IPS-NIHi7 (cell line): ENCODE measurements around the gene USP24.

Experiments
- DNase-seq: peaks from one replicate; pipeline ENCODE4 v3.0.0; 2012; ENCODE audit warnings: mixed read lengths; ENCODE audit errors: extremely low spot score

Gene USP24

DNA sequence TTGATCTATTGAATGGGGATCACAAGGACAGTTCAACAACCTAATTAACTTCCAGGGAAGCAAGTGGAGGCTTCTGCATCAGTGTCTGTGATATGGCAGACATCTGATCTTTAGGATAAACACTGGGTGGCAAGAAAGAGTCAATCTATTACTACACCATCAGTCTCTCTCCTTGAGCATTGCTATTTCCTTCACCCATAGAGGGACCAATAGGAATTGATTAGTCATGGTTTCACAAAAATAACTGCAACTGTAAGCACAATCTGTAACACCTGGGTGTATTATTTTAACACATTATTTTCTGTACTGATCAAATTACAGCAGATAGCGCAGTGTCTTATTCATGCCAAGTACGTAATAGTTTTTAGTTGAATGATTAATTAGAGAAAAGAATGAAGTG, 50.3 kb downstream of the USP24 start:
- DNase-seq: no peak

DNA sequence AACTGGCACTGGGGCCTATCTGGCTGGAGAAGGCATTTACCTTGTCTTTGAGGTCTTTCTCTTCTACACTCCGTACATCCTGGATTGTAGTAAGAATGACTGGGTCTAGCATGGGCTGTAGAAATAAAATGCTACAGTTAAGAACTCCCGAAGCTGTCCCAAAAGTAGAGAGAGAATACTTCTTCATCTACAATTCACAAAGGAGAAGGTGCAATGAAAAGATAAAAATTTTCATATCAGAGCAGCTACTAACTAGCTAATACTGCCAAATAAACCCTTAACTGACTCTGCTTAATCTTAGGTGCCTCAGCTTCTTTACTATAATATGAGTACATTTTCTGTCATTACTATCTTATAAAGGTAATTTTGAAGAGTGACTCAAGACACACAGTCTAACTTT, 55.6 kb downstream of the USP24 start:
- no peak for DNase-seq

DNA sequence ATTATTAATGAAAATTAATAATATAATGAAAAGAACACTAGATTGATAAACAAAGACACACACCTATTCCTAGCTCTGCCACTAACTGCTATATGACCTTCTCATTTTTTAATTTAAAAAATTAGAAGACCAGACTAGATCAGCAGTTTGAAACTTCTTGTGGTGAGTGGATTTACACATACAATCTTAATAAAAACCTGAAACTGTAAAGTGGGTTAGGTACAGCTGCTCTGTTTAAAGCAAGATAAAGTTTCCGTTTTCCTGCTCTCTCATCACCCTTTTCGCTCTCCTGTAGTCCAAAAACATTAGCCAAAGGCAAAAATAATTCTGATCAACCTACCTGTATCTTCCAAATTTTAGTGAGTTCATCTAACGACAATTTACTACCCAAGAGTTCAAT, 58.6 kb downstream of the USP24 start:
- DNase-seq: no peak

DNA sequence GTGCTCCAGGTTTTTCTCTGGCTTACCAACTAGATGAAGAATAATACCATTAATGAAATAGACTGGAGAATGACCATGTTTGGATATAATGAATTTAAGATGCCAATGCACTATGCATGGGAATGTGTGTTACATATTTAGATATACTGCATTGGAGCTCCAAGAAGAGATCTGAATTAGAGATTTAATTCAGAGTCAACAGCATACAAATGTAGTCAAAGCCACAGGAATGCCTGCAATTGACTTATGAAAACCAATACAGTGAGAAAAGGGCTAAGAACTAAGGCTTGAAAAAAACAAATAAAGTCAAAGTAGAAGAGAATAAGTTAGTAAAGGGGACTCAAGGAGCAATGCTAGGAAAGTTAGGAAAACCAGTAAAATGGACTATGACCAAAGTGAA, 59.1 kb downstream of the USP24 start:
- DNase-seq: no peak

DNA sequence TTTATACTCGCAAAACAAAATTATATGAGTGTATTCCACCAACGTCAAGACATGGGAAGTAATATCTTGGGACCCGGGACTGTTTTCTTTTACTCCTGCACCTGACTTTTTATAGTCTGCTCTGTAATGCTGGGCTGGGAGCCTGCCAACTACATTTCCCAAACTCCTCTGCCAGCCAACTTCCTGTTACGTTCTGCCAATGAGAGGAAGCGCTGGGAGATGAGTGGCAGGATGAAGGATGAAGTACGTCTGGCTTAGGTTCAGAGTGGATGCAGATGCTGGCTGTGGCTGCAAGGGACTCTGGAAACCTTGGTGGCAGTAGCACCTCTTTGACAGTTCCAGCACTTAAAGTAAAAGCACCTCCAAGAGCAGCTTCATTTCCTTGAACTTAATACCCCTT, 59.6 kb downstream of the USP24 start:
- DNase-seq: peak; percentile 41

DNA sequence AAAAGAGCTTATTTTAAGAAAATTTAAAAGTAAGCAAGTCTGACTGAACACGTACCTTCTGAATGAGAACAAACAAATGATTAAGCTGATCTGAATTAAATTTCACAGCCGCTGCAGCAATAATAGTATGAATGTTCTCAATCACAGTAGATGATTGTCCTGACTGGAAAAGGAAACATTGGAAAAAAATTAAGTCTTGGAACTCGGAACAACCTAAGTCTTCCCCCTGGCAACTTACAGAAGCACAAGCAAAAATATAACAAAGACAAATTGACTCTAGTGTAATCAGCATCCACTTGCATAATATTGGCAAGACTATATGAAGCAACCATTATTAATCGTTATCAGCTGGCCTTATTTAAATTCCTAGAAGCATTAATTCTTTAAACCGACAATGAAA, 60.5 kb downstream of the USP24 start:
- no peak for DNase-seq

DNA sequence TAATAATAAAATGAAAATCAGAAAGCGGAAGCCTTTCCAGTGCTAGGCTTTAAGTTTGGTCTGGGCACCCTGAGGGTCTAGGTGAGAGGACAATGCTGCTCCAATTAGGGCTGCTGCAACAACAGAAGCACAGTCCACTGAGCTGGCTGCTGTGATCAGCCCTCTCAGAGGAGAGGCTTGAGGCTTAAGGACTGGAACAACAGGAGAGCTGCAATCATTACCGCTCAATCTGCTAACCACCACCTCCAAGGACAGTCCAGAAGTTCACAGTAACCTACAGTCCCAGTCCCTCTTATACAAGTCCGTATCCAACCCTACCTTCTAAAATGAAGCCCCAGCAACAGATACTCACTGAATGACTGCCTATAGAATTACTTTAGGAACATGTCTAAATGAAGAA, 62.1 kb downstream of the USP24 start:
- DNase-seq: no peak

DNA sequence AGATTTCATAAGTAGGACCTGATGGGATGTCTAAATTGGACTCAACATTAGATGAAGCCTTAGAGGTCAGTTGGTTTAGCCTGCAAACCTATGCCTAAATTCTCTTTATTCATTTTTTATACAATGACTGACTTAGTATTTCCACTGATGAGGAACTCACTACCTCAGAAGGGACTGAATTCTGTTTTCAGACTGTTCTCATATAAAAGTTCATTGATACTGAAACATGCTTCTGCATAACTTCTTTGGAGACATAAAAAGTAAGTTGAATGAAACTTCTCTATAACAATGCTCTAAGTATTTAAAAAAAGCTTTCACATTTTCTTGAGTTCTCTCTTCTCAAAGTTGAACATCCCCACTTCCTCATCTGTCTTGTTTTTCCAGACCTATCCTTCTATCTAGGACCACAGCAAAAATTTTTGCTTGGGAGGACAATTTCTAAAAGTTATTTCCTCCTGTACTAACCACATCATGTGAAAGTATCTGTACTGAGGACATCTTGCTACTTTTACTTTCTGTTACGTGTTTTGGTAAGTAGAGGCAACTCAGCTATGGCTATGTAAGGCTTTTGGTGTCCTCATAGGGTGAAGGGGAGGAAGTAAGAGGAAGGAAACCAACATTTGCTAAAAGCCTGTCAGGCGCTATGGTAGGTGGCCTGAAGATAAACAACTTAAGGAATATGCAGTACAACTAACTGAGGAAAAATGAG, 64.1 kb downstream of the USP24 start:
- DNase-seq: no peak

DNA sequence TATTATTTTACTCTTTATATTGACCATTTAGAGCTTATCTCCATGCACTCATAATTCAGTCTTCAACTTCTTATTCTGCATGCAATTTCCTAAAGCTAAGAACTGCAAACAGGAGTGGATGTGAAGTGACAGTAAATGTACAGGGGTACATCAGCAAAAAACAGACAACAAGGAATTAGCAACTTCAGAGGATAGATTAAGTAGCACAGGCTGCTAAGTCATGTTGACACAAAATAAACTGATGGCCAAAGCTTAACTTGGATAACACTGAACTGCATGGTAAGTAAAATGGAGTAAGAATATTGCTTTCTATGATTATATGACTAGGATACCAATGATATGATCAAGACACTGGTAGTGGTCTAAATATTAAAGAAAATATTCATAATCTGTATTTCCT, 66.5 kb downstream of the USP24 start:
- DNase-seq: no peak

DNA sequence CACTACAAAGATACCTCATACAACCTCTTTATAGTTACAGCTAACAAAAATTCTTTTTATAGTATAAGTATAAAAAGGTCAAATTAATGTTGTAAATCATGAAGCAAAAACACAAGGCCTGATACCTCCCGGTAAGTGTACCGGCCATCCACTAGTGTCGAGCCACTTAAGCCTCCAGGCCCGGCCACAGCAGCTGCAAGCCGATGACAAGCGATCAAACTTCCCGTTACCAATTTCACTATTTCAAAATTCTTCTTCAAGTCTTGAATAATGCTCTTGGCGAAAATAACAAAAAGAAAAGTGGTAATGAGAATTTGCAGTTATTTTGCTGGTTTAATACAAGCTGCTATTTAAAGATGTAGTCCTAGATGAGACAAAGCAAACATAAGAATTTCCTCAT, 67.6 kb downstream of the USP24 start:
- DNase-seq: no peak

DNA sequence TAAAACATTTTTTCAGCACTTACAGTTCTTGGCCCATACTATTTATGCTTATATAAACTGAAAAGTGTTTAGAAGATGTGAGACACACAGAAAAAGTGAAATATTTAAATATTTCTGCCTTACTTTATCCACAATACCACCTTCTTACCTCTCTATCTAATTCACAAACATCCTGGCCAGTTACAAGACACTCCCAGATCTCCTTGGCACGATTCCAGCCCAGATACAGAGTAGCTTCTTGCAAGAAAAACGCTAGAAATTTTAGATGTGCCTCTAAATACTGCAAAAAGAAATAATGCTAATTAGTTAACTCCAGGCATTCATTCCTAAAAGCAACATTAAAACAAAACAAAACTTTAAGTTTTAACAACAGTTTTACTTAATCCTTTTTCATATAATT, 68.4 kb downstream of the USP24 start:
- no peak for DNase-seq

DNA sequence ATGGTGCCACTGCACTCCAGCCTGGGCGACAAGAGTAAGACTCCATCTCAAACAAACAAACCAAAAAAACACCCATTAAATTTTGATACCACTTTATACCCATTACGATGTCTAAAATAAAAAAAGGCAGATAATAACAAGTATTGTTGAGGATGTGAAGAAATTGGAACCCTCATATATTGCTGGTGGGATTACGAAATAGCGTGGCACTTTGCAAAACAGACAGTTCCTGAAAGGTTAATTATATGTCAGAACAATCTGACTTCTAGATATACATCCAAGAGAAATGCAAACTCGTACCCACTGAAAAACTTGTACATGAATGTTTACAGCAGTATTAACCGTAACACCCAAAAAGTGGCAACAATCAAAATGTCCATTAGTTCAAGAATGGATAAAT, 70.3 kb downstream of the USP24 start:
- no peak for DNase-seq

DNA sequence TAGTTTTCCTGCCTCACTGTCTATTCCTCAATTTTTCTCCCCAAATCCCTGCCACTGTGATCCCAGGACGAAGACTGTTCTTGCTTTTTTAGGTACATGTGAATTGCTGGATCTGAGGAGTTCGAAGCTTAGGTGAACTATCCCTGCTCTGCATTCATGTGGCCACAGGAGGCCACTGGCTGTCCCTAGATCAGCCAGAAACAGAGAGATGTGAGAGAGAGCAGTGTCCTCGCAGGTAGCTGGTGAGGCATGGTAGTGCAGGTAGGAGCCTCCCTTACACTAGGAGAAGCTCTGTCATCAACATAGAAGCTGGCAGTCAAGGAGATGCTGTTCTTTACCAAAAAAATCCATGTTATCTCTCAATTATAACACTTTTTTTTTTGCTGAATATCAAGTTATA, 71.5 kb downstream of the USP24 start:
- peak; percentile 52 for DNase-seq

DNA sequence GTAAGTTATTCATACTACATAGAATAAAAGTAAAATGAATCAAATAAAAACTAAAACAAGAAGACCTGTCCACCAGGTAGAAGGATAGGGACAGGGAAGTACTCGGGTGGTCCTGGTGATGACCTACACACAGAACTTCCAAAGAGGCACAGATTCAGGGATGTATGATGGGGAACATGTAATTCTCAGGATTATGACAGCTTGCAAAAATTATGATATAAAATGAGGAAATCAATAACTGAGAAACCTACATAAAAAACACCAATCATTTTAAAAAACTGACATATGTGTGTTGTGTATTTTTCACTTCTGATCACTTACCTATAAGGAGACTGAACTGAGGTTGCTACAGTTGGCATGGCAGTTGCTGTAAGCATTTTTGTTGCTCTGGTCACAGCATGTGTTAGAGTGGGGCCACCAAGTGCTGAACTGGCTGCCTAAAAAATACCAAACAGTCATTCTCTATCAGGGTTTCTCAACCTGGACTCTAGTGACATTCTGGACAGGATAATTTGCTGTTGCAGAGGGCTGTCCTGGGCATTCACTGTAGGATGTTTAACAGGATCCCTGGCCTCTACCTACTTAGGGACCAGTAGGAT, 73.8 kb downstream of the USP24 start:
- no peak for DNase-seq

DNA sequence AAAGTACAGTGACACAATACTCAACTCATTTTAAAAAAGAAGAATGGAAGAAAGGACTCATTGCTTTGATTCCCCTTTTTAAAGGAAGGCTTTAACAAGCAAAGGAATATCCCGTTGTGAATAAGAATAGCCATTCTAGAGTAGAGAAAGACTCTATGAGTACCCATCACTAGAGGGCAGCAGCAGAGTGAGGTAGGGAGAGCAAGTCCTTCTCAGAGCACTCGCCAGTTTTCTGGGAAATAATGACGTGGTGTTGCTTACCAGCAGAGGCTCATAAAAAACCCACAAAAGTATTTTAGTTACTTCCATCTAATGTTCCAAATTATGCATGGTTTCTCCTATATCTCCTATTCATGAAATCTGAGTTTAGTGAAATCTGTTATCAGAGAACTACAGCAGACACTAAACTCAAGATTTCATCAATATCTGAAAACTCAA, 74.6 kb downstream of the USP24 start:
- DNase-seq: peak; percentile 80

DNA sequence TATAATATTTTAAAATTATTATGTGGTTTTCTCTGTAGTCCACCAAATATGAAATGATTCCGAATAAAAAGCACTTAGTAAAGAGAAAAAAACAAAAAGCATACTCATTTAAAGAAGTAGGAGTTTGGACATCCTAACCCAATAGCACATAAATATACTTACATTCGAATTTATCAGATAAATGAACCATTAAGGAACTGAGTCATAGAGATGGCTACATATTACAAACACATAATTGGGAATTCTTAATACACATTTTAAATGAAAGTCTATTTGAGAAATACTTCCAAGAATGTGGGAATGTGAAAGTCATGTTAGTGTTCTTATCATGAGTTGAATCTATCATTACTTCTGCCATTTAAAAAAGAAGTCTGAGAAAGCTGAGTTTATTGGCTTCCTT, 75.0 kb downstream of the USP24 start:
- DNase-seq: no peak

DNA sequence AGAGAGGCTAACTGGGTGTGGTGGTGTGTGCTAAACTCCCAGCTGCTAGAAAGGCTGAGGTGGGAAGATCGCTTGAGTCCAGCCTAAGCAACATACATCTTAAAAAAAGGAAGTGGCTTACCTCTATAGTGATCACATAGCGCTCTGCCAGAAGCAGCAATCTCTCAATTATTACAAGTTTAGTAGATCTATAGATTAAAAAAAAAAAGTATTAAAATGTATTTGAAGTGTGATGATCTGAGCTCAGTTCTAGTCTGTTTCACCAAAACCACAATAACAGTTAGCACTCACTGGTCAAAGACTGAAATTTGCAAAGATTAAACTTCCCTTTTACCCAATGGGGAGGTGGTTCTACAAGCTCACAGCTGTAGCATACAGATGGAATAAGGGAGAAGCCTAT, 76.3 kb downstream of the USP24 start:
- DNase-seq: no peak

DNA sequence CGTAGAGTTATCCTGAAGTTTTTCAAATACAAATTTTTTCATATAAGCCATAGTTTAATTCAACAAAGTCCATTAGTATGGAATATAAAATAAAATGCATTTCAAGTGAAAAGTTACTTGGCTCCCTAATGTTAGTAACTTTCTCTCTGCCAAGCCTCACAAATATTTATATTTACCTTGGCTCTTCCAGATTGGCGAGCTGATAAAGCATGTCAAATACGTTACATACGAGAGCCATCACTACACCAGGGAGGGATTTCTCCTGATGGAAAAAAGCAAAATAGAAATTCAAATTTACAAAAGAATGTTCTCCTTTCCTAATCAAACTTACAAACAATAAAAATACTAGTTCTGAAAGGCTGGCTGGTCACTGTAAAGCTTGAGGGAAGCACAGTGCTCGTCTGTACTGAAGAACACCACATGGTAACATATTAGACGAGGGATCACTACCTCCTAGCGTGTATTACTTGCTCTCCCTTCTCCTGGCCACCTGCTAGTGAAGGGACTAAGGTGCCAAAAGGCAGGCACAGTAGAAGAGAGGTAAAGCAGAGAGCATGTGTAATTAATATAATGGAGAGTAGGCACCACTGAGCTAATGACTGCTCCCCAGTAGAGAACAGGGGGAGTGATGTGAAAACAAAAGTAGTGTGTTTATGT, 80.9 kb downstream of the USP24 start:
- no peak for DNase-seq

DNA sequence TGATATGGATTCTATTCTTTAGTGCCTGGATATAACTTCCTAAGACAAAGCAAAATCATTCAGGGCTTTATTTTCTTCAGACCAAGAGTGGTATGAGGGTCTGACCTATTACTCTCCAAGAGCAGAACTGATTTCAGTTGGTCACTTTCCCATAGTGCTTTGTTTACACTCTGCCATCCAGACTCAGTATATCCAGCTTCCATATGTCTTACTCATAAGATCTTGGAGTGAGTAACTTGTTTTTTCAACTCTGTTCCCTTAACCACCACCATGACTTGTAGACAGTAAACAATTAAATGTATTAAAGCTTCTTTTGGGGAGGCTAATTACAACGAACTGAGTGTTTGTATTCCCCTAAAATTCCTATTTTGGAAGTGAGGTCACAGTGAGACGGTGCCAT, 83.4 kb downstream of the USP24 start:
- DNase-seq: no peak

DNA sequence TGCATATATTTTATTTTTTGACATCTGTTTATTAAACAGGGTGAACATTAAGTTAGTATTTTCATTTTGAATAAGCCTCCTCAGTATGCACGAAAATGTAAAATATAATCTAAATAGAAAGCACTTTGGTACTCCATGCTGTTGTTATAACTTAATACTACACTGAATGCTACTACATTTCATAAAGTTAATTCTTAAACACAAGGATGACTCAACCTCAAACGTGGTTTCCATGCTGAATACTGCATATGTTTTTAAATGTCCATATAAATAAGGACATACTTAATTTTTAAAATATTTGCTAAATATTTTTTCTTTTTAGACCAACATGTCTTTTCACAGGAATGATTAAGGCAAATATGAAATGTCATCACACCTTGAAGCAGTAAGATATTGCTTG, 83.9 kb downstream of the USP24 start:
- DNase-seq: no peak

DNA sequence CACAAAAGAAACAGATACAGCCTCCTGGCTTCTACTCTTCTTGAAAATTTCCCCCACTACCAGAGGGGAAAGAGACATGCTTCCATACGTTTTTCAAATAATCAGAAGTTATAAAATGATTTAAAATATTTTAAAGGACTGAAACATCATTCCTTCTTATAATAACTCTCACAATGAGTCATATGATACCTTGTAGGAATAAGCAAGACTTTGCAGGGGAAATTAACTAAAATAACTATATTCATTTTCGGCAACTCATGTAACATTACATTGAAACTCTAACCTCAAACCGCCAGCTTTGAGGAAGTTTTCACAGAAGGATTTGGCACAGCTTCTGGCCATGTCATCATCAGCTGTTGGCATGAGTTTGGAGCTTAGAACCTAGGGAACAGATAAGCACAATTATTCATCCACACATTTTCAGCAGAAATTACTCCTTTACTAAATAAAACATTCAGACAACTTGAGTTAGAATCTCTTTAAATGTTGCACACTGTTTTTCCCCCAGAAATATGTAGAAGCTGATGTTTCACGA, 85.9 kb downstream of the USP24 start:
- no peak for DNase-seq

DNA sequence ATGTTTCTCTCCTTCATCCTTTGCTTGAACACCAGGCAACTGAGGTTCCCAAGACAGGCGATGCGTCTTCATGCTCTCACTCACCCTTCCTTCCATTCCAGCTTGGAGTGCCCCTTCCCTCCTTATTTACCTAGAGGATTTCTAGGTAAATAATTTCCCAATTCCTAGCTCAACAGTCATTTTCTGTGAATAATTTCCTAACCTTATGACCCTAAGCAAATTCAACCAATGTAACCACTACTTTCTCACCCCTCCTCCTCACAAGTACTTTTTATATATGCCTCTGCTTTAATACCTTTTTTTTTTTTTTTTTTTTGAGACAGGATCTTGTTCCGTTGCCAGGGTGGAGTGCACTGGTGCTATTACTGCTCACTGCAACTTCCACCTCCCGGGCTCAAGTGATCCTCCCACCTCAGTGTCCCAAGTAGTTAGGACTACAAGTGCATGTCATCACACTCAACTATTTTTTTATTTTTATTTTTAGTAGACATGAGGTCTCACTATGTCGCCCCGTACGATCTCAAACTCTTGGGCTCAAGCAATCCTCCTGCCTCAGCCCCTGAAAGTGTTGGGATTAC, 86.7 kb downstream of the USP24 start:
- DNase-seq: no peak

DNA sequence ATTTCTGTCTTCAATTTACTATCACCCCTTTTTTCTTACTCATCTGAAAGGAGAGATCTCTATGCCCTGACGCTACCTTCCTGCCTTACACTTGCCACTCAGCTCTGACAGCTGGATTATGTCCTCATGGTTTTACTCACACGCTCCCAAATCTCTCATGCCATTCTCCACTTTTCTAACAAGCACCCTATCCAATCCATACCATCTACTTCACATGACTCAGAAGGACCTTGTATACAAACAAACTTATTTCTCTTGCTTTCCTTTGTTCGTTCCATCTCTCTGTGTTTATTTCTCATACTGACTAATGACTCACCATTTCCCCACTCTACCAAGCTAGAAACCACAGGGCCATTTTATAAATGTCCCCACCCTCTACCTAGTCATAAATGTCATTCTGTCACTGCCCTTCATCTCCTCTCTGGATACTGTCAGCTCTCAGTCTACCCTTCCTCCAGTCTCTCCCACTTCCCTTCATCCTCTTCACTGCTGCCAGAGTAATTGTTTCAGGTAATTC, 87.3 kb downstream of the USP24 start:
- no peak for DNase-seq
